HG02759 (cell line): ENCODE results near the gene CRABP2.

Source experiments
- ATAC-seq: cut with Tn5 transposase; IDR thresholded peaks from one replicate; pipeline ENCODE4 v1.9.1; 2021; ENCODE audit warnings: mild to moderate bottlenecking, moderate library complexity; ENCODE audit not compliant: unreplicated experiment

The CRABP2 gene

GRCh38 chr1:156691665-156692440 is 13.5 kb downstream of the CRABP2 start:
- ATAC-seq, result no peak

- ATAC-seq, result no peak
These were observed 14.2 kb downstream of the CRABP2 start for GRCh38 chr1:156691191-156691590.

GRCh38 chr1:156690675-156691036 is 14.7 kb downstream of the CRABP2 start:
- no peak for ATAC-seq

- no peak for ATAC-seq
These were observed 15.3 kb downstream of the CRABP2 start for GRCh38 chr1:156689953-156690674.

GRCh38 chr1:156689035-156689952 is 16.1 kb downstream of the CRABP2 start:
- ATAC-seq, result no peak

GRCh38 chr1:156684227-156684782 is 21.1 kb downstream of the CRABP2 start:
- ATAC-seq, result no peak

- ATAC-seq, result no peak
These were observed 23.1 kb downstream of the CRABP2 start for GRCh38 chr1:156682166-156682890.

- ATAC-seq, result no peak
These were observed 24.0 kb downstream of the CRABP2 start for GRCh38 chr1:156681196-156681960.

GRCh38 chr1:156680056-156680455 is 25.3 kb downstream of the CRABP2 start:
- ATAC-seq, result no peak

GRCh38 chr1:156677616-156678596 is 27.5 kb downstream of the CRABP2 start:
- ATAC-seq, result no peak

GRCh38 chr1:156676820-156677615 is 28.4 kb downstream of the CRABP2 start, which contains the start of gene NES:
Gene NES (minus strand): TSS chr1:156677407. CDS start chr1:156677264, 143 bp downstream.
- no peak for ATAC-seq

- ATAC-seq, result no peak
These were observed 29.1 kb downstream of the CRABP2 start for GRCh38 chr1:156676114-156676819.

GRCh38 chr1:156675210-156676113 is 29.9 kb downstream of the CRABP2 start:
- ATAC-seq, result no peak

GRCh38 chr1:156673387-156674121 is 31.8 kb downstream of the CRABP2 start:
- no peak for ATAC-seq

GRCh38 chr1:156671804-156672203 is 33.6 kb downstream of the CRABP2 start:
- no peak for ATAC-seq
